ENCODE data around the gene TRIM36. TPM values are rescaled to one million over a fixed set of nuclear protein-coding genes. Genes with fewer than 3 reads are reported as not detected.

TRIM36 gene, protein sequence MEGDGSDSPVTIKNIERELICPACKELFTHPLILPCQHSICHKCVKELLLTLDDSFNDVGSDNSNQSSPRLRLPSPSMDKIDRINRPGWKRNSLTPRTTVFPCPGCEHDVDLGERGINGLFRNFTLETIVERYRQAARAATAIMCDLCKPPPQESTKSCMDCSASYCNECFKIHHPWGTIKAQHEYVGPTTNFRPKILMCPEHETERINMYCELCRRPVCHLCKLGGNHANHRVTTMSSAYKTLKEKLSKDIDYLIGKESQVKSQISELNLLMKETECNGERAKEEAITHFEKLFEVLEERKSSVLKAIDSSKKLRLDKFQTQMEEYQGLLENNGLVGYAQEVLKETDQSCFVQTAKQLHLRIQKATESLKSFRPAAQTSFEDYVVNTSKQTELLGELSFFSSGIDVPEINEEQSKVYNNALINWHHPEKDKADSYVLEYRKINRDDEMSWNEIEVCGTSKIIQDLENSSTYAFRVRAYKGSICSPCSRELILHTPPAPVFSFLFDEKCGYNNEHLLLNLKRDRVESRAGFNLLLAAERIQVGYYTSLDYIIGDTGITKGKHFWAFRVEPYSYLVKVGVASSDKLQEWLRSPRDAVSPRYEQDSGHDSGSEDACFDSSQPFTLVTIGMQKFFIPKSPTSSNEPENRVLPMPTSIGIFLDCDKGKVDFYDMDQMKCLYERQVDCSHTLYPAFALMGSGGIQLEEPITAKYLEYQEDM
- 1.3 and 3.6 TPM in 2 replicates for total RNA-seq

DNA sequence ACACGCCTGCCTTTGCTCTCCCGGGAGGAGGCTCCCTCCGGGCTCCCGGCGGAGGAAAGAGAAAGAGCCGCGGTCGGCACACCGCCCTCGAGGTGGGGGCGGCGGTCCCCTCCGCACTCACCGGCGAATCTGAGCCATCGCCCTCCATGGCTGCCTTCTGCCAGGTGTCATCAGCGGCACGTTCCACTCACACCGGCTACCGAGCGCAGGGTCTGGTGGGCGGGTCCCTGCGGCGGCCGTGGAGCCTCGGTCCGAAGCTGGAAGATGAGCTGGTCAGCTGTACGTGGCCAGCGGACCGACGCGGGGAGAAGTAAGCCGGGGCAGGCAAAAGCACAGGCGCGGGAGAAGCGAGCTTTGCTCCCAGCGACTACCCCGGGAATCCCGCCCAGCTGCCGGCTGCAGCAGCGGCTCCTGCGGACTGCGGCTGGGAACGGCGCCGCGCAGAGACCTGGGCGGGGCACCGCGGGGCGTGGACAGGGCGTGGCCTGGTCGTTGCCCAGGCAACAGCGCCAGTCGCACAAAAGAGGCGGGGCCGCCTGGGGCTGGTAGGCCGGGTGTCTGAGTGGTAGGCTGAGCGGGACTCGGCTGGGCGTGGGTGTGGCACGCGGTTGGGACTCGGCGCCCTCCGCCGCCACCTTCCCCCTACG is at the start of gene TRIM36:
TSS of gene TRIM36 (minus strand) at position 422 of the 647 bp plus-strand sequence. CDS start at position 148, 274 bp downstream.

Other genes with a start within 250 kb of the TRIM36 start
- gene PGGT1B, start 93.0 kb upstream of the TRIM36 start, total RNA-seq, result 8.5 and 12.0 TPM in 2 replicates
- 5.8 and 8.7 TPM in 2 replicates for gene CCDC112, start 126.7 kb upstream of the TRIM36 start, total RNA-seq